ENCODE results near the gene QRFP. TPM values are rescaled to one million over a fixed set of nuclear protein-coding genes. Genes with fewer than 3 reads are reported as not detected.
A peak's percentile ranks its signal among the peaks of the same experiment; 100 is the strongest.

QRFP gene
- polyA plus RNA-seq, 2 of the 4 experiments (the other 2 are of a cell fraction) = not detected

DNA sequence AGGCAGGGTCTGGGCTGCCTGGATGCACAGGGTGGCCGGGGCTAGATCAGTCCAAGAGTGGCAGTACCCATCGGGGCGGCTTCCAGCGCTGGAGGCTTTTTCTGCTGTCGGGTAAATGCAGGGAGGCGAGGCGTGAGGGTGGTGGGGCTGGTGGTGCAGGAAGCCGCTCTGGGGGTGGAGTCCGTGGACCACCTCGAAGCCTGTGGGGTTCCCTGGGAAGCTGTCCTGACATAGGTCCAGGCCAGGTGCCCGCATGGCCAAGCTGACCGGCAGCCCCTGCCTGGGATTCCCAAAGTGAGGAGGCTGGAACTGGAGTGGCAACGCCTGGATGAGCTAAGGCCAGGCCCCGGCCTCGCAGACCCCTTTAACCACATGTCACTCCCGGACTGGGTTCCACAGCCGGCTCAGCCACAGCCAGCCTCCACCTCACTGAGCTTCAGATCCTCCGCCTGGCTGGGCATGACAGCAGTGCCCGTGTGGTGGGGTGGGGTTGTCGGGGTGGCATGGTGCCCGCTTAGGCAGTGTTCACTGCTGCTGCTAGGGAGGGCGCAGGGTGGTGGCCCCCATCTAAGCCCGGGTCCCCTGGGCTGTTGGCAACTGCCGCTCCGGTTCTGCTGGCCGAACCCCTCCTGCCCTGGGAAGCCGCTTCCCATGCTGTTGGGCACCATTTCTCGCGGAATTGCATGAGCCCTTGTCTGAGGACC lies 1.4 kb upstream of the QRFP start (continued):
- TF ChIP-seq JUNB (IDR thresholded peaks at IDR 0.05) = no peak
- TF ChIP-seq EP300 (IDR thresholded peaks at IDR 0.05) = no peak
- TF ChIP-seq ELK1 (IDR thresholded peaks at IDR 0.05; ENCODE audit: low read depth, low read length) = no peak
- TF ChIP-seq SMC3 (IDR thresholded peaks at IDR 0.05) = no peak

- H3K4me3 ChIP-seq = no peak overlapping the region
- no peaks in the 10 kb centered on the region for H3K4me1 ChIP-seq
- no peak overlapping the region for H3K4me2 ChIP-seq
- peak in 1 of 2 experiments; percentile 2; a peak in 1 of 6 replicates for ATAC-seq
- H3K9me3 ChIP-seq = no peaks in the 10 kb centered on the region
- no peak overlapping the region for H3K27ac ChIP-seq
- FAIRE-seq = no peak
- 48% methylated on average over 8 of the region's 16 CpGs for WGBS (ENCODE audit: missing lambda C conversion rate)
- ChIA-PET CTCF (interaction anchor here (1.8 to 3.5 kb wide), 3 partner anchors 8 to 100 kb away, joined by 6 to 16 read pairs (median 6); no protein-coding TSS in a partner anchor), POLR2A (no interaction called here)
- DNase-seq (ENCODE audit: low read depth in 1 of 2, low spot score in 1 of 2) = no peak
- no peak for TF ChIP-seq JUN (IDR thresholded peaks at IDR 0.05)
- no peak for TF ChIP-seq FOSL2 (IDR thresholded peaks at IDR 0.05)
- TF ChIP-seq FOSL2 (CRISPR knock-in tag; IDR thresholded peaks at IDR 0.05) = no peak
- TF ChIP-seq, protein P1, sequence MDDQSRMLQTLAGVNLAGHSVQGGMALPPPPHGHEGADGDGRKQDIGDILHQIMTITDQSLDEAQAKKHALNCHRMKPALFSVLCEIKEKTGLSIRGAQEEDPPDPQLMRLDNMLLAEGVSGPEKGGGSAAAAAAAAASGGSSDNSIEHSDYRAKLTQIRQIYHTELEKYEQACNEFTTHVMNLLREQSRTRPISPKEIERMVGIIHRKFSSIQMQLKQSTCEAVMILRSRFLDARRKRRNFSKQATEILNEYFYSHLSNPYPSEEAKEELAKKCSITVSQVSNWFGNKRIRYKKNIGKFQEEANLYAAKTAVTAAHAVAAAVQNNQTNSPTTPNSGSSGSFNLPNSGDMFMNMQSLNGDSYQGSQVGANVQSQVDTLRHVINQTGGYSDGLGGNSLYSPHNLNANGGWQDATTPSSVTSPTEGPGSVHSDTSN (IDR thresholded peaks at IDR 0.05) = no peak
- no peak for TF ChIP-seq MAFK (IDR thresholded peaks at IDR 0.05; ENCODE audit: partially characterized antibody)
Observed at GRCh38 chr9:130897105-130897751, 616 bp upstream of the QRFP start.

- no peaks in the 10 kb centered on the region for H3K4me1 ChIP-seq
- ATAC-seq (peak in 1 of 2 experiments; percentile 18; a peak in 4 of 6 replicates), DNase-seq (ENCODE audit: low read depth in 1 of 2, low spot score in 1 of 2) (no peak), FAIRE-seq (no peak)
- H3K4me2 ChIP-seq = no peak overlapping the region
- ChIA-PET CTCF (interaction anchor here (1.2 to 5.9 kb wide), 7 partner anchors 10 to 103 kb away, joined by 3 to 97 read pairs (median 6); no protein-coding TSS in a partner anchor), POLR2A (no interaction called here)
- WGBS (ENCODE audit: missing lambda C conversion rate) = 89% methylated on average over 13 of the region's 24 CpGs
- TF ChIP-seq POLR2A (IDR thresholded peaks at IDR 0.05; ENCODE audit: low read length) (no peak), E2F6 (IDR thresholded peaks at IDR 0.05; ENCODE audit: borderline replicate concordance, low read depth) (no peak), CEBPB (IDR thresholded peaks at IDR 0.05) (no peak), FOSB (CRISPR knock-in tag; IDR thresholded peaks at IDR 0.05) (no peak), ESRRA (IDR thresholded peaks at IDR 0.05; ENCODE audit: borderline replicate concordance, low read length) (no peak), ZSCAN20 (CRISPR knock-in tag; IDR thresholded peaks at IDR 0.05) (no peak)
- TF ChIP-seq, protein P2, sequence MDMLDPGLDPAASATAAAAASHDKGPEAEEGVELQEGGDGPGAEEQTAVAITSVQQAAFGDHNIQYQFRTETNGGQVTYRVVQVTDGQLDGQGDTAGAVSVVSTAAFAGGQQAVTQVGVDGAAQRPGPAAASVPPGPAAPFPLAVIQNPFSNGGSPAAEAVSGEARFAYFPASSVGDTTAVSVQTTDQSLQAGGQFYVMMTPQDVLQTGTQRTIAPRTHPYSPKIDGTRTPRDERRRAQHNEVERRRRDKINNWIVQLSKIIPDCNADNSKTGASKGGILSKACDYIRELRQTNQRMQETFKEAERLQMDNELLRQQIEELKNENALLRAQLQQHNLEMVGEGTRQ (IDR thresholded peaks at IDR 0.05) = no peak
- H3K9me3 ChIP-seq = no peaks in the 10 kb centered on the region
- no peak overlapping the region for H3K4me3 ChIP-seq
- H3K27ac ChIP-seq = no peak overlapping the region
Observed at GRCh38 chr9:130895481-130896232, 955 bp downstream of the QRFP start.

Measured in A549 (cell line).